Left hindlimb (tissue), 1 donor: ENCODE results near the gene TCERG1L.
"Not testable (repeated sequence)": the region's sequence is repeated elsewhere in the genome, so short reads cannot be mapped to it uniquely, and the experiment has no call there.

ENCODE experiments used
- DNase-seq: peaks from one replicate; pipeline ENCODE4 v3.0.0-alpha.2; 2018

TCERG1L gene

DNA sequence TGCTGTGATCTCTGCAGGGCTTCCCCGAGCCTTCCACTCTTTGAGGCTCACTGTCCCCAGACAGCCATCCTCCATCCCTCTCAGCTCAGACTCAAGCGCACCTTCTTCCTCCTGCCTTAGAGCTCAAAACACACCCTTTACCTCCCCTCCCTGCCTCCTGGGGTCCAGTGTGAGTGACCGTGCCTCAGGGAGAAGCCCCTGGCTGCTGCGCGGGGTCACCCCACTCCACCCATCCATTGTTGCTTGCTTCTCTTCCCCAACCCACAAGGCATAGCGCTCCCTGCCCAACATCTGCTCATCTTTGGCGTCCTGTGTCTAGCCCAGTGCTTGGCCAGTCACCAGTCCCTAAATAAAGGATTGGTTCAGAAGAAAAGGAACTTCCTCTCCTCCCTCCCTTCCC lies 170.3 kb downstream of the TCERG1L start:
- DNase-seq: no peak

DNA sequence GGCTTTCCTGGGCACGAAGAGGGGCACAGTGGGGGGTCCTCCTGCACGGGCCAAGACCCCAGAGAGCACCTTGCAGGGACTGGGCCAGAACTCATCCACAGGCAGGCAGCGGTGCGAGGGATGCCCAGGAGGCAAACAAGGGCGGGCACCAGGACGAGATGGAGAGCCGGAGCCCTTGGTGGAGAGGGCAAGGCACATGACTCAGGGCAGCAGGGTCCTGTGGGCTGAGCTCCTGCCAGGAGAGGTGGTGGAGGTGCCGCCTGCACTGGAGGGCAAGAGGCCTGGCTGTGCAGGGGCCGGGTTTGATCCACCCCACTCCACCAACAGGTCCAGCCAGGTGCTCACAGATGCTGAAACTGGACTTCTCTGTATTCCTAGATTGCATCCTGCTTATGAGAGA lies 170.9 kb downstream of the TCERG1L start:
- no peak for DNase-seq

DNA sequence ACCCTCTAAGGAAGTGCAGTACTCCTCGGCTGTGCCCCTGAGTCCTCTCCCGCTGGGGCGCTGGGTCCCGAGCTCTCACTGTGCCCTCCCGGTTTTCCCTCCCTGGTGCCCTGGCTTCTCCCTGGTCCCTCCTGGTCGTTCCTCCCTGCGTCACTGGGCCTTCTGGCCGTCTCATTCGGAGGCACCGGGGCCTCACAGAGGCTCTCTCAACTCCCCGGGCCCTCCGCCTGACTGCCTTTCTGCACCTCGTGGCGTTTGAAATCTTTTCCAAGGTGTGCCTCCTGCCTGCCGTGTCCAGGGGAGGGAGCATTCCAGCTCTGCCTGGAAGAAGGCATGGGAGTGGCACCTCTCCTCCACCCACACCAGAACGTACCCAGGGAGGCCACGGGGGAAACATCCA lies 174.3 kb downstream of the TCERG1L start:
- no peak for DNase-seq

DNA sequence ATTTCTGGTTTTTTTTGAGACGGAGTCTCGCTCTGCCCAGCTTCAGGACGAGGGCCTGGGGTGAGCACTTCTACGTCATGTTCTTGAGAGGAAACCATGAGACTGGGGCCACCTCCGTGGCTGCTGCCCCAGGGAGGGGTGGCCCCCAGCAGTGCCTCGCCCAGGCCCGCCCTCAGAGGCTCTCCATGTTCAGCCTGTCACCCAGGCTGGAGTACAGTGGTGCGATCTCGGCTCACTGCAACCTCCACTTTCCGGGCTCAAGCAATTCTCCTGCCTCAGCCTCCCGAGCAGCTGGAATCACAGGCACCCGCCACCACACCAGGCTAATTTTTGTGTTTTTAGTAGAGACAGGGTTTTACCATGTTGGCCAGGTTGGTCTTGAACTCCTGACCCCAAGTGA lies 175.2 kb downstream of the TCERG1L start:
- DNase-seq: not testable (repeated sequence)

DNA sequence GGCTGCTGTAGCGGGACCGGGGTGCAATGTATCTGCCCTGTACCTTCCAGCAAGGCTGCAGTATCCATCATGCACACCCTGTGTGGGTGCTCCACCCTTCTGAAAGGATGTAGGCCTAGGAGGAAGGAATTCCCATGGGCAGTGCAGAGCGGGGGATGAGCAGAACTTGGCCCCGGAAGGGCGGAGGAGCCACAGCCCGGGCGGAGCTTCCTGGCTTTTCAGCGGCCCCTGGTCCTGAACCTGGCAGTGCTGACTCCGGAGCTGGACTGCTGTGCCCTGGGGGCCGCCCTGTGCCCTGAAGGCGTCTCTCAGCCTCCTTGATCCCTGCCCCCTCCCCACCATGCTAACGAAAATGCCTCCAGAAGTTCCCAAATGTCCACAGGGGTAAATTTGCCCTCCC lies 175.8 kb downstream of the TCERG1L start:
- DNase-seq: no peak

DNA sequence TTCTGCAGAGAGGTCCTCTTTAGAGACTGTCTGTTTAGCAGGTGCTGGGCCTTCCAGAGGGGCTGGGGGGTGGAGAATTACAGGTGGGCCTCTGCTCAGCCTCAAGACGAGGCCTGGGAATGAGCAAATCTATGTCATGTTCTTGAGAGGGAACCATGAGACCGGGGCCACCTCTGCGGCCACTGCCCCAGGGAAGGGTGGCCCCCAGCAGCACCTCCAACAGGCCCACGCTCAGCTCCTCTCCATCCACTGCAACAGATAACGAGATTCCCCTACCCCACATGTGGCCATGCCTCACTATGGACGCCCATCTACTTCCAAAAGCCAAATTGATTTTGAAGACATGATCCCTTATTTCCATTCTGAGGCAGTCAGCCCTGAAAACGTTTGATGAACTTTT lies 176.9 kb downstream of the TCERG1L start:
- DNase-seq: no peak

DNA sequence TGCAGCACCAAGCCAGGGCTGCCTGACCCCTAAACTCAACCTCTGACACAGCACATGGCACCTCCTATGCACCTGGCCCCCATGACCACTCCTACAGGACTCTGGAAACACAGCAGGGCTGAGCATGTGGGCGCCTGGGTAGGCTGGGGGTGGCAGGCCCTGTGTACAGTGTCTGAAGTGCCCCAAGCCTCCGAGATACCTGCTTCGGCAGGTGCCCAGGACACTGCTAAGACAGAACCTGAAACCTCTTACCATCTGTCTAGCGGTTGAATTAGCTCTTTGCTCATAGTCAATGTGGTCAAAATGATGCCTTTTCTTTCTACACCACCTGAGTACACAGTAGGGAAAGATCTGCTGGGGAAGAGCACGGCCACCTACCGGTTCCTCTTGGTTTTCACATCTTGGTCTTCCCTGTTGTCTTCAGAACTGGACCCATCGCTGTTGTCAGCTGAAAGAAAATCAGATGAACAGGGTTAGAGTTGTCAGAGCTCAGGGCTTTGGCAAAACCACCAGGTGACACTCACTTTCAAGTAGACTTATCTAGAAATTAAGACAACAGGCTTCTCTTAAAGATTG lies 177.4 kb downstream of the TCERG1L start:
- no peak for DNase-seq

DNA sequence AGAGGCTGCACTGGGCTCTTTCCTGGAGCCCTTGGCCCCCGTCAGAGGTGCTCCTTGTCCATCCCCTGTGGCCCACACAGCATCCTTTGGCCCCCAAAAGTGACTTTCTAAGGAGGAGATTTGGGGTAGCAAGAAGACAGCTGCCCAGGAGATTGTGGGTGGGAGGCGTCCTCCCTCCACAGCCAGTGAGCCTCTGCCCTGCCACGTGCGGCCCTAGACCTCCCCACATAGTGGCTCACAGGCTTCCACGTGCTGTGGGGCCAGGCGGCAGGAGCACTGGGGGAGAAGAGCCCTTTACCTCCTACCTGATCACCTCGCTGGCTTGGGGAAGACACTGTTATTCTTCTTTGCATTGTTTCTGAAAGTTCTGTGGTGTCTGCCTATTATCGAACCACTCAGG lies 178.8 kb downstream of the TCERG1L start:
- DNase-seq: no peak

DNA sequence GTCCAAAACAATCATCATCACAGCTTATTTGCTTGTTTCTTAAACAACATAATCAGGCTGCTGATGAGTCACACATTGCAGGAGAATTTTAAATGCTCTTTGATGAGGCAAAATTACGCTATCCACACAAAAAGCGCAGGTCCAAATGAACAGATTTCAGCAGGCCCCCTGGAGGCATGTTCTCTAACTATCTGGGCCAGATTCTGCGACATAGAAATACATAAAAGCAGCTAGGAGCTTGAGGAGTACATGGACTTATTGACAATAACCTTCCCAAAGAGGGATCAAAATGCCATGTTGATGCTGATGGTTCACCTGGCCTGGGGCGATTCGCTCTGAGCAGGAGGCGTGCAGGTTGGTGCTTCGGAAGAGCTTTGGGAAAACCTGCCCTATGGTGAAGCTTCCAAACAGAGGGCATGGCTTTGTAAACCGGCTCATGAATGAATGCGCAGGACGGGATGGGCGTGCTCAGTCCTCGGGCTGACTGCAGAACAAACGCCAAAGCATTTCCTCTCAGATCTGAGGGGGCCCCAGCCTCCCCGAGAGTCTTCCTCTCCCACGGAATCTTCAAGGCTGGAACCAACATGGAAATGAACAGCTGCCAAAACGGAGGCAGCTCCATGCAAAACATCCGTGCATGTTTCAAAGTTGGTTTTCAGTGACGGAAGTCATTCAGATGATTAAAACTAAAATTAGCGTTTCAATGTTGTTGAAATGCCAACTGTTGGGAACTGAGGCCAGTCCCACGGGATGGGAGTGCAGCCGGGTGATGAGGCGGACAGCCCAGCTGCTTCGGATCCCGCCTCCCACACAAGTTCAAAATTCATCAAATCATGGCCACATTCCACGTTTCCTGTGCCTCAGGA lies 179.6 kb downstream of the TCERG1L start:
- DNase-seq: peak; percentile 72

DNA sequence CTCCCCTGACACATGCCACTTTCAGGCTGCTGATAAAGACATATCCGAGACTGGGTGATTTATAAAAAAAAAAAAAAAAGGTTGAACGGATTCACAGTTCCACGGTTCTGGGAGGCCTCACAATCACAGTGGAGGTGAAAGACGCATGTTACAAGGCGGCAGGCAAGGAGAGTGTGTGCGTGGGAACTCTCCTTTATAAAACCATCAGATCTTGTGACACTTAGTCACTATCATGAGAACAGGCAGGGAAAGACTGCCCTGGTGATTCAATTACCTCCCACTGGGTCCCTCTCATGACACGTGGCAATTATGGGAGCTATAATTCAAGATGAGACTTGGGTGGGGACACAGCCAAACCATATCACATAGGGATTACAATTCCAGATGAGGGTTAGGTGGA lies 181.5 kb downstream of the TCERG1L start:
- DNase-seq: no peak

DNA sequence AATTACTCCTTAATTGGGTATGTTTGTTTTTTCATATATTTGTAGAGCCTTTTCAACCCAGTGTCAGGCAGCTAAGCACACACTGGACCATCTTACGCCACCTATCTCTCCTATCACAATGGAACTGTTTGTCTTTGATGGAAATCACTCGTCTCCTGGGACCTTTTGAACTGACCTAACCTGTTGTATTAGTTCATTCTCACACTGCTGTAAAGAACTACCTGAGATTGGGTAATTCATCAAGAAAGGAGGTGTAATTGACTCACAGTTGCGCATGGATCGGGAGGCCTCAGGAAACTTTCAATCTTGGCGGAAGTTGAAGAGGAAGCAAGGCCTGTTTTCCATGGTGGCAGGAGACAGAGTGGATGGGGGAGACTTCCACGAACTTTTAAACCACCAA lies 182.0 kb downstream of the TCERG1L start:
- DNase-seq: no peak

DNA sequence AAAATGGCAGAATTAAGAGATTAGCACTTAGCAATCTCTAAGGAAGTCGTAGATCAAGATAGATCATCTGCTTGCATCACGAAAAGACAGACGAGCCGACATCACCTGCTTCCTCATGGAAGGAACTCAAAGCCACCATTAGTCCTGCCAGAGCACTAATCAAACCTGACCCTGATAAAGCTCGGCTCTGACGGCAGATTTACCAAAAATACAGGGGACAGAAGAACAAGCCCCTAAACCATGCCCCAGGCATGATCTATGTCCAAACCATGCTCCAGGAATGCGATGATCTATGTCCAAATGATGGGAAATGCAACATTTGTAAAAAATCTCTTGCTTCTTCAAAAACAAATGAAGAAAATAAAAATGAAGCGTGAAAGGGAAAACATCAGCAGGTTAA lies 182.8 kb downstream of the TCERG1L start:
- DNase-seq: no peak

DNA sequence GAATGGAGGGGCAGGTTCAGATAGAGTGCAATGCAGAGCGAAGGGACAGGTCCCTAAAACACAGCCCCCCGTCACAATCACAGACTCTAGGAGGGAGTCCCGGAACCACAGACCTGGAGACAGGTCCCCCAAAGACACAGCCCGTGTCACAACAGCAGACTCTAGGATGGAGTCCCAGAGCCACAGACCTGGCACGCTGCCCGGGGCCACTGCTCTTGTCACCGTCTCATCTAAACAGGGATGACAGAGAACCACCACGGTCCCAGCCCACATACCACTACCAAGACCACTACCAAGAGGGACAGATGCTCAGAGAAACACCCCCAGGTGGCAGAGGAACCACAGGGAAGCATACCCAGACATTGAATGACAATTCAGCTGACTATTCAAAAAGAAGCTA lies 183.9 kb downstream of the TCERG1L start:
- no peak for DNase-seq

DNA sequence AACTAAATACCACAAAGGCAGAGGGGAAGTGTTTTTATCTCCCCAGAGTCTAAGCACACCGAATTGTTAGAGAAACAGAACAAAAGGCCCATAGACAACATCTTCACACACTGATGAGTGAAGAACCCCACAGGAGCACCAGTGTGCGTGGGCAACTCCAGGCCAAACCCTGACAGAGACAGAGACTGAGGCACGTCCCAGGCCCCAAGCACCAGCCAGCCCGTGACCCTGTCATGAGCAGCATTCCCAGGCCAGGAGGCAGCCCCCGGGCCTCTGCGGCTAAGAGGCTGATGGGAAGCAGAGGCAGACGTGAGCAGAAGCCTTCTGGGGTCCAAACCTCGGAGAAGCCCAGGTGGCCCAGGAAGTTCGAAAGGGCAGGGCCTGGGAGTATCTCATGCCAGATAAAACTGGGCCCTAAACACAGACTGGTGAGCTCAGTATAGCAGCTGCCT lies 184.4 kb downstream of the TCERG1L start:
- DNase-seq: no peak

DNA sequence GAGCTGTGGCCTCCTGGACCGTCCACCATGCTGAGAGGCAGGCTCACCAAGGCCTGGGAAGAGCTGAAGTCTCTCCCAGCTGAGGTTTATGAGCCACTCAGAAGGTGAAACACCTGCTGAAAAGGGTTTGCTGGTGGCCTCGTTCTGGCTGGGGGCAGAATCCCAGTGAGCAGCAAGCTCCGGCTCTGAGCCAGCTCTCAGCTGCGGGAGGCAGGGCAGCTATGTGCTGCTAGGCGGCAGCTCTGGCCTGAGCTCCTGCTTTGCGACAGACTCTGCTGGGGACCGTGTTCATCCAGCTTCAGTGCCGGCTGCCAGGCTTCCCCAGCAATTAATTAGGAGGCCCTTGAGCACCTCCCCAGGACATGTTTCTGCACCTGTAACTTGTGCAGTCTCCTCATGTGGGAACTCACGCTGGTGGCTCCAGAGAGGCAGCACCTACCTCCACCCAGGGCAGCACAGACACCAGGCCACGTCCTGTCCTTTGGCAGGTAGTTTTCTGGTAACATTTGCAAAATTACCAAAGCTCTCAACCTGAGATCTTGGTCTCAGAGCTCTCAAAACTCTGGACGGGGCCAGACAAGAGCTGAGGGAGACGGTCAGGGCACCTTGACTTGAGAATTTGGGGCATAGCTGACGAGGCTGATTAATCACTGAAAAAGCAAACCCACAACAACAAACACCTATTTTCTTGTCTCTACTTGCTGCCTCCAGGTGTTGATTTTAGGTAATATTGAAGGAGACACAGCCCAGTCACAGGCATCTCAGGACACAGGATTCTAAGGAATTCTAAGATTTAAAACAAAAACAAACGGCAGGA lies 185.0 kb downstream of the TCERG1L start:
- no peak for DNase-seq

DNA sequence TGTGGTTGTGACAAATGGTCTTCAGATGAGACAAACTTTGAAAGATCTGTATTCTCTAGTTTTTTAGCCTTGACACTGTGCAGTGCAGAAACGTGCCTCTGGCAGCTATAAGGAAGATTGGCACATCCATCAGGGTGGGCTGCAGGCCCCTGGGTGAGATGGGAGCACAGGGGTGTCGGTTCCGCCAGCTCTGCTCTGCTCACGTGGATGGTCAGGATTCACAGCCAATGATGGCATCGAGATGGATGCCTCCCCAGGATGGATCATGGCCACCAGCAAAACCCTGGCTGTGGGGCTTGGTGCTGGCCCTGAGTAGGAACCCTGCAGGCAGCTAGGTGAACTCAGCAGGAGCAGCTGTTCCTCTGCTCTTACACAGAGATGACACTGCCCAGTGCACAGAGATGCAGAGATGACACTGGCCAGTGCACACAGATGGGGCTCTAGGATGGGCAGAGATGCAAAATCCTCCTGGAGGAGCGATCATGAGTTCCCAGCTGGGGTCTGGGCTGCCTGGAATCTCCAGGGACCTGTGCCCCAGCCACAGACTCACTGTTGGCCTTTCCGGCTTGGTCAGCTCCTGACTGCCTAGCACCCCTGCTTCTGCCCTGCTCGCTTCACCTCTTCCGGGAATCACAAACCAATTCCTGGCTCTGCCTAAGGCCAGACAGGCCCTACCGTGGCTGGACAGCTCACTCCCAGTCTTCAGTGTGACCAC lies 185.9 kb downstream of the TCERG1L start:
- DNase-seq: no peak

DNA sequence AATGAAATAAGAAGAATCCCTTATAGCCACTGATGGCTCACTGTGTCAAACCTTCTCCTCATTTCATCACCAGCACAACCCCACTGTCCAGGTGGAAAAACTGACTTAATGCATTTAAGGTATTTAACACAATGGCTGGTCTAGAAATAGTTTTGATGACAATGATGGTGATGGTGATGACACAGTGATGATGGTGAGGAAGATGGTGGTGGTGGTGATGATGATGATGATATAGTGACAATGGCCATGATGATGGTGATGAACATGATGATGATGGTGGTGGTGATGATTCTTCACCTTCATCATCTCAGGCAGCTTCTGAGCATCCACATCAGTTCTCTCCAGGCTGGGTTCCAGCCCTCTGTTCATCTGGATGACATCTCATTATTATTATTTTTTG lies 186.6 kb downstream of the TCERG1L start:
- no peak for DNase-seq

DNA sequence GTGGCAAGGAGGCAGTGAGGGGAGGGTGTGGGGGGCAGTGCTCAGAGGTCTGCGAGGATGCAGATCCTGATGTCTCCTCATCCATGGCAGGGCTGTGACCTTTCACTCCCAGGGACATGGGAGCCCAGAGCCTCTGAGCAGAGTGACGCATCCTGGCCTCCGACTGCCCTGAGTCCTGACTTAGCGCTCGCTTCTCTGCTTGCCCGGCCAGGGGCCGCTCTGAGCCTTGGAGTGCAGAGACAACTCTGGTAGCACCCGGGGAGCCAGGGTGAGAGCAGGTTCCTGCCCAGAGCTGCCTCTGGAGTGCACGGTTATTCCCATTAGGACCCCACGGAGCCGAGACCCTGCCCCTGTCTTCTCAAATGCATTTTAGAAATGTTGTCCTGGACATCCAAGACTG lies 188.0 kb downstream of the TCERG1L start:
- DNase-seq: no peak

DNA sequence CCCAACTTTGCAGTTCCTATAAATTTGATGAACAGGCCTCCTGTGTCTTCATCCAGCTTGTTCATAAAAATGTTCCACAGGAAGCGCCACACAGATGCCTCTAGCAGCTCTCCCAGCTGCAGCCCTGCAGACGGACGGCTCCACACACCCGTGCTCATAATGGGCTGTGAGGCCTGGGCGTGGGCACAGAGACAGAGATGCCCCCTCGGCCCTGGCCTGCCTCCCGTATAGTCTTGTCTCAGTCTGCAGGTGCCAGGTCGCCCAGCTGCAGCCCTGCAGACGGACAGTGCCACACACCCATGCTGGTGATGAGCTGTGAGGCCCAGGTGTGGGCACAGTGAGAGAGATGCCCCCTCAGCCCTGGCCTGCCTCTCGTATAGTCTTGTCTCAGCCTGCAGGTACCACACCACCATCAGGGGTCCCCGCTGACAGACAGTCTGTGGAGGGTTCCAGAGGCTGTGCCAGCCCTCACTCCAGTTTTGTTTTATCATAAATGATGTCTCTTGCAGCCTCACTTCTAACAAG lies 189.9 kb downstream of the TCERG1L start:
- DNase-seq: no peak

DNA sequence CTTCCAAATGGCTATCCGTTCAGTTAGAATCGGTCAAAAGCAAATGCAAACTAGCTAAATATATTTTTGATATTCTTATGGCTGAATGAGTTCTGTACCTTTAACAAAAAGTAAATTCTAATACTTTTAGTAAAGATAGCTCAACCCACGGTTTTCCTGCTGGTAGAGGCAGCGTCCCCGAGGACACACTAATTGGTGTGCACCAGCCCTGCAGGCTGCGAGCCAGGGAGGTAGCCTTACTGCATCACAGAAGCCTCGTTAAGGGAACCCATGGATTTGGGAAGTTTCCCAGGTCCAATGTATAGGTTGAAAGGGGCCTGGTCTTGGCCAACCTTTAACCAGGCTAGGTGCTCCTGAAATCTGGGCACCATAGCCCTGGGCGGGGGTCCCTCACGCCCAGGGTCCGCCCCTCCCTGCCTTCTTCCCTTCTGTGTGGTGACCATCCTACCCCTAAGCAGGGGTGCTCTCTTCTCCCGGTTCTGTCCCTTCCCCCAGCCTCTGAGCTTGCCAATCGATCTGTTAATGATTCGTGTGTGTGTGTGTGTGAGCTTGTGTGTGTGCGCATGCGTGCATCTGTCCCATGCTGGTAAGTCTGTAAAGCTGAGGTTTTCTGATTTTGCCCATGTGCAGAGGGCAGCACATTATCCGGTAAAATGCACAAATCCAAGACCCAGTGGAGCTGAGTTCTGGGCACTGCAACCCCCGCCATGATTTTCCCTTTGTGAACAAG lies 191.7 kb downstream of the TCERG1L start:
- no peak for DNase-seq

DNA sequence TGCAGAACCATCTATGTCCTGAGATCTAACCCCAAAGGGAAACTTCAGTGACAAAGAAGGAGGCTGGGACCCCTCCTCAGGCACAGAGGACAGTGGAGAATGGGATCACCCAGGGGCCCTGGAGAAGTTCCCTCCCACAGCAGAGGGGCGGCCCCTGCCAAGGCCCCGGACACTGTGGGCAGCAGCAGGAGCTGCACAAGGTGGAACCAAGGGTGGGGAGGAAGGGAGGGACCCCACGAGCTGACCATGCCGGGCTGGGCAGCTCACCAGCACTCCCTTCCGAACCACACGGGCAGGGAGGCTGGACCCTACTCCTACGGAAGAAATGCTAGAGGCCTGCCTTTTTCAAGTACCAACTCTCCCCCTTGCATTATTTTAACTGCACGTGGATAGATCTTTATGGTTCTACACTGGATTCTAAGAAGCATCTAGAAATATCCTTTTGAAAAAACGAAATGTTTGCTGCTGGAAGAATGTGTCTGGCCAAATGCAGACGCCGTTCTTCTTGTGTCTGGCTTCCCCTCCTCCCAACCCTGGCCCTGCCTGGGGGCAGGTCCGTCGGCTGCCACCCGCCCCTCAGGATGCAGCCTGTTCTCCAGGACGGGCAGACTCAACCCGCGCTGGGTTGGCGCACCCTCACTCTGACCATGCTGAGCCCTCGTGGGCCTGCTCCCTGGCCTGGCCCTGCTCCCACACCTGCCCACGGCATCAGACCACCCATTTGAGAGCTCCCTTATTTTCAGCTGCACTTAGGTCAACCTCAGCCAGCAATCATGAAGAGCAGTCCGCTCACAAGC lies 193.9 kb downstream of the TCERG1L start:
- DNase-seq: no peak
